ENCODE measurements around the gene HMCN1. TPM values are rescaled to one million over a fixed set of nuclear protein-coding genes. Genes with fewer than 3 reads are reported as not detected.
A peak's percentile ranks its signal among the peaks of the same experiment; 100 is the strongest.

The HMCN1 gene
- total and polyA plus RNA-seq, 8 donors, result 0.12 to 15.1 (median 0.86) TPM

GRCh38 chr1:185732951-185733350 is 1.2 kb upstream of the HMCN1 start:
- Histone ChIP-seq H3K36me3 (no peaks in the 10 kb centered on the region), H3K4me1 (peaks cover 10 to 32% (median 23%) of the 10 kb centered on the region in 4 donors), H3K4me3 (no peak overlapping the region), H3K27ac (no peak overlapping the region), H3K9me3 (peaks cover 0 to 9% (median 0%) of the 10 kb centered on the region in 4 donors), H3K27me3 (peaks cover 0 to 12% (median 8%) of the 10 kb centered on the region in 3 donors)
- TF ChIP-seq POLR2A (IDR thresholded peaks at IDR 0.05), result no peak
- TF ChIP-seq EP300 (IDR thresholded peaks at IDR 0.05), result no peak
- TF ChIP-seq, protein P1, sequence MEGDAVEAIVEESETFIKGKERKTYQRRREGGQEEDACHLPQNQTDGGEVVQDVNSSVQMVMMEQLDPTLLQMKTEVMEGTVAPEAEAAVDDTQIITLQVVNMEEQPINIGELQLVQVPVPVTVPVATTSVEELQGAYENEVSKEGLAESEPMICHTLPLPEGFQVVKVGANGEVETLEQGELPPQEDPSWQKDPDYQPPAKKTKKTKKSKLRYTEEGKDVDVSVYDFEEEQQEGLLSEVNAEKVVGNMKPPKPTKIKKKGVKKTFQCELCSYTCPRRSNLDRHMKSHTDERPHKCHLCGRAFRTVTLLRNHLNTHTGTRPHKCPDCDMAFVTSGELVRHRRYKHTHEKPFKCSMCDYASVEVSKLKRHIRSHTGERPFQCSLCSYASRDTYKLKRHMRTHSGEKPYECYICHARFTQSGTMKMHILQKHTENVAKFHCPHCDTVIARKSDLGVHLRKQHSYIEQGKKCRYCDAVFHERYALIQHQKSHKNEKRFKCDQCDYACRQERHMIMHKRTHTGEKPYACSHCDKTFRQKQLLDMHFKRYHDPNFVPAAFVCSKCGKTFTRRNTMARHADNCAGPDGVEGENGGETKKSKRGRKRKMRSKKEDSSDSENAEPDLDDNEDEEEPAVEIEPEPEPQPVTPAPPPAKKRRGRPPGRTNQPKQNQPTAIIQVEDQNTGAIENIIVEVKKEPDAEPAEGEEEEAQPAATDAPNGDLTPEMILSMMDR (IDR thresholded peaks at IDR 0.05), result no peak
- TF ChIP-seq POLR2AphosphoS5 (IDR thresholded peaks at IDR 0.05), result no peak
- intact Hi-C loops (cut with DNase I; ENCODE audit: low total_unique reads), result no loop called here
- 68 to 72% (median 69%) methylated on average over 5 of the region's 5 CpGs for WGBS, 5 donors
- no peak for DNase-seq

- peak in 1 of 2 donors; percentile 16 for DNase-seq
- peaks cover 0 to 12% (median 8%) of the 10 kb centered on the region in 3 donors for H3K27me3 ChIP-seq
- TF ChIP-seq EP300 (IDR thresholded peaks at IDR 0.05) (no peak), POLR2AphosphoS5 (IDR thresholded peaks at IDR 0.05) (no peak), POLR2A (IDR thresholded peaks at IDR 0.05) (no peak)
- TF ChIP-seq, protein P1 (IDR thresholded peaks at IDR 0.05), result no peak
- peaks cover 10 to 32% (median 23%) of the 10 kb centered on the region in 4 donors for H3K4me1 ChIP-seq
- 44 to 59% (median 56%) methylated on average over 10 of the region's 10 CpGs for WGBS, 5 donors
- intact Hi-C loops (cut with DNase I; ENCODE audit: low total_unique reads), result no loop called here
- H3K4me3 ChIP-seq, result peak overlapping the region; percentile 51 to 57 (median 53)
- H3K36me3 ChIP-seq, result no peaks in the 10 kb centered on the region
- H3K27ac ChIP-seq, result peak overlapping the region in 2 of 5 donors; percentile 81 to 82
- H3K9me3 ChIP-seq, result peaks cover 0 to 9% (median 0%) of the 10 kb centered on the region in 4 donors
These were observed 924 bp downstream of the HMCN1 start for GRCh38 chr1:185734929-185735700.

GRCh38 chr1:185735701-185736064 is 1.5 kb downstream of the HMCN1 start:
- H3K27ac ChIP-seq, result peak overlapping the region in 1 of 5 donors; percentile 35
- peak in 1 of 2 donors; percentile 7 for DNase-seq
- peak overlapping the region; percentile 51 to 57 (median 53) for H3K4me3 ChIP-seq
- H3K36me3 ChIP-seq, result no peaks in the 10 kb centered on the region
- peaks cover 0 to 9% (median 0%) of the 10 kb centered on the region in 4 donors for H3K9me3 ChIP-seq
- WGBS, 5 donors, result 27 to 42% (median 39%) methylated on average over 3 of the region's 3 CpGs
- intact Hi-C loops (cut with DNase I; ENCODE audit: low total_unique reads), result no loop called here
- H3K4me1 ChIP-seq, result peaks cover 10 to 32% (median 23%) of the 10 kb centered on the region in 4 donors
- peaks cover 0 to 12% (median 8%) of the 10 kb centered on the region in 3 donors for H3K27me3 ChIP-seq
- TF ChIP-seq, protein P1 (IDR thresholded peaks at IDR 0.05), result no peak
- no peak for TF ChIP-seq EP300 (IDR thresholded peaks at IDR 0.05)

DNA sequence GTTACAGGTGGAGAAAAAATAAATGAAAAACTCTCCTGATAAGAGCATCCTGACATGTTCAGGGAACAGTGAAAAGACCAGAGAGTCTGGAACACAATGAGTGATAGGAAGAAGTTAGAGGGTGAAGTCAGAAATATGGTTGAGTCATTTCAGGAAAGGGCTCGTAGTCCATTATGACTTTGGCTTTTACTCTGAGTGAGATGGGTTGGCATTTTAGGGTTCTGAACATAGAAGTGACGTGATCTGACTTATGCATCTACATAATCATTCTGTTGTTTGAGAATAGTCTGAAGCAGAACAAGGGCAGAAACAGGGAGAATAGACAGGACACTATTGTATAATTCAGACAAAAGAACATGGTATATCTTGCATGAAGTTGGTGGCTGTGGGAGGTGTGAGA is 5.8 kb downstream of the HMCN1 start:
- TF ChIP-seq POLR2AphosphoS5 (IDR thresholded peaks at IDR 0.05) (no peak), EP300 (IDR thresholded peaks at IDR 0.05) (no peak), POLR2A (IDR thresholded peaks at IDR 0.05) (no peak)
- TF ChIP-seq, protein P1 (IDR thresholded peaks at IDR 0.05), result no peak
- no peak overlapping the region for H3K27ac ChIP-seq
- peaks cover 0 to 5% (median 0%) of the 10 kb centered on the region in 4 donors for H3K9me3 ChIP-seq
- intact Hi-C loops (cut with DNase I; ENCODE audit: low total_unique reads), result no loop called here
- H3K27me3 ChIP-seq, result peaks cover 0 to 4% (median 0%) of the 10 kb centered on the region in 3 donors
- DNase-seq, result no peak
- no peaks in the 10 kb centered on the region for H3K36me3 ChIP-seq
- no peak overlapping the region for H3K4me3 ChIP-seq
- H3K4me1 ChIP-seq, result peaks cover 0 to 13% (median 5%) of the 10 kb centered on the region in 4 donors
- WGBS, 5 donors, result 76 to 94% (median 88%) methylated on average over 2 of the region's 2 CpGs

Data from stomach (tissue), 9 donors.